AG04449 (cell line): Measurements from ENCODE around the gene ZCCHC3.

Experiments used
- CTCF ChIA-PET: fragments of 350-600 bp; formaldehyde crosslinking; extraction: SDS; loops from one replicate; lab custom pipeline; 2021; ENCODE audit warnings: antibody characterized with exemption; lab: Yijun Ruan, JAX
- POLR2A ChIA-PET: fragments of 400-600, 350-600 bp; formaldehyde crosslinking; extraction: SDS; loops from one replicate; lab custom pipeline; 2020; ENCODE audit warnings: antibody characterized with exemption, inconsistent platforms; lab: Yijun Ruan, JAX
- DNase-seq: peaks from one replicate; pipeline ENCODE4 v3.0.0-alpha.2; 2010; ENCODE audit warnings: low read depth, low spot score
- H3K4me3 ChIP-seq: 2 replicates; pipeline ENCODE4 v1.5.1; 2011; ENCODE audit warnings: low read depth, mild to moderate bottlenecking, control low read depth, low read length
- CTCF ChIP-seq: IDR thresholded peaks from one replicate; pipeline ENCODE4 v1.5.1; 2011; ENCODE audit warnings: mild to moderate bottlenecking, moderate library complexity, low read length, control low read depth, inconsistent platforms; ENCODE audit not compliant: insufficient read depth; ENCODE audit errors: missing control alignments

The ZCCHC3 gene

GRCh38 chr20:297925-298775, 780 bp downstream of the ZCCHC3 start:
- TF ChIP-seq CTCF, result no peak
- ChIA-PET POLR2A (interaction anchor here (0.7 to 4.1 kb wide), 3 partner anchors 11 to 32 kb away, joined by 3 to 25 read pairs (median 17); partner anchors contain the start of gene SOX12), CTCF (interaction anchor here (3.1 to 5.2 kb wide), 2 partner anchors 11 to 33 kb away, joined by 11 to 33 read pairs; no protein-coding TSS in a partner anchor)
- H3K4me3 ChIP-seq, result peak overlapping the region; percentile 98
- DNase-seq, result no peak

- no peak for DNase-seq
- TF ChIP-seq CTCF, result no peak
- ChIA-PET POLR2A (interaction anchor here (0.7 to 4.1 kb wide), 3 partner anchors 11 to 31 kb away, joined by 3 to 25 read pairs (median 17); partner anchors contain the start of gene SOX12), CTCF (interaction anchor here (3.1 to 5.2 kb wide), 2 partner anchors 10 to 32 kb away, joined by 11 to 33 read pairs; no protein-coding TSS in a partner anchor)
- H3K4me3 ChIP-seq, result peak overlapping the region; percentile 98
These were observed 1.5 kb downstream of the ZCCHC3 start for GRCh38 chr20:298776-299391.

DNA sequence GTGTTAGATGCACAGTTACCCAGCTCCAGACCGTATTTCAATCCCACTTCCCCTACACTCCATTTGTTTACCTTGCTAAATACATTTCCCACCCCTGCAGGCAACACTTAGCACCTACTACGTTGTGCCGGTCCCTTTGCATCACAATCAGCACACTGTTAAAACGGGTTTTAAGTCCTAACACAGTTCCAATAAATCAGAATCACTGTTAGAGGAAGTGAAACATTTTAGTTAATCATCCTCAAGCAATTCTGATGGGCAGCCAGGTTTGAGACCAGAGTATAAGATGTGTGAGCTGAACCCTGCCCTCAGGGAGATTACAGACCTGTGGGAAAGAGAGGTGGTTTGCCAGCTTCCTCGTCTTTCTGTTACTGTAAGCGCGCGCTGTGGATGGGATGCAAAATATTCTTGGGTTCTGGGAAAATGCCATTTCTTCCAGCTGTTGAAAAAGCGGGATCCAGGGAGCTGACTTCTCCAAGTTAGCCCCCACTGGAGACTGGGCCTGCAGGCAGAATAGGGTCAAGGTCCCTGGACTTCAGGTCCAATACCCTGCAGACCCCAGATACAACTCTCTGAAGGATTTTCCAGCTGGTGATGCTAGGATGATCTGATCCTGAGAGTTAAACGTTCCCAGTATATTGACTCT, 3.1 kb downstream of the ZCCHC3 start:
- H3K4me3 ChIP-seq, result peak overlapping the region; percentile 98
- ChIA-PET POLR2A (interaction anchor here (1.4 to 4.1 kb wide), 3 partner anchors 8 to 24 kb away, joined by 6 to 25 read pairs (median 9); partner anchors contain the start of gene SOX12), CTCF (interaction anchor here (0.8 to 5.2 kb wide), 5 partner anchors 8 to 33 kb away, joined by 3 to 33 read pairs (median 4); partner anchors contain the start of gene SOX12)
- DNase-seq, result no peak
- no peak for TF ChIP-seq CTCF

GRCh38 chr20:301886-302848, 4.8 kb downstream of the ZCCHC3 start:
- no peak overlapping the region for H3K4me3 ChIP-seq
- DNase-seq, result no peak
- ChIA-PET POLR2A (no interaction called here), CTCF (interaction anchor here (5.2 kb wide), 1 partner anchor 7 kb away, joined by 33 read pairs; no protein-coding TSS in a partner anchor)
- no peak for TF ChIP-seq CTCF

DNA sequence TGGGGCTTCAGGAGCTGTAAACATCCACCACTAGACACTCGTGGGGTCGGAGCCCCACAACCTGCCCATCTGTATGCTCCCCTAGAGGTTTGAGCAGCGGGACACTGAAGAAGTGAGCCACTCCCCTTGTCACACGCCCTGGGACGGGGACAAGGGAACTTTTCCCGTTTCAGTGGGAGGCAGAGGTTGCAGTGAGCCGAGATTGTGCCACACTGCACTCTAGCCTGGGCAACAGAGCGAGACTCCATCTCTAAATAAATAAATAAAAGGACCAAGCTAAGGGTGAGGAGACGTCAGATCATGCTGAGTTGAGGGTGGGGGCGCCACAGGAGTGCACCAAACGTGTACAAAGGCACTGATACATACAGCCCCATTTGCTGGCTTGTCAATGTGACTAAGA, 8.4 kb downstream of the ZCCHC3 start:
- ChIA-PET CTCF (no interaction called here), POLR2A (no interaction called here)
- TF ChIP-seq CTCF, result no peak
- DNase-seq, result no peak
- H3K4me3 ChIP-seq, result no peak overlapping the region
